Prostate gland (tissue), 2 donors: Measurements from ENCODE around the gene KCNK4. TPM values are rescaled to one million over a fixed set of nuclear protein-coding genes. Genes with fewer than 3 reads are reported as not detected.

Experiments
- DNase-seq: peaks from one replicate; pipeline ENCODE4 v3.0.0-alpha.2; 2019; ENCODE audit warnings: low spot score
- H3K27ac ChIP-seq, 2 donors: fragments of 200-600 bp; sonication (generic); 2 replicates each; pipeline ENCODE4 v1.5.1; 2017 to 2019
- H3K27me3 ChIP-seq: fragments of 200-600 bp; sonication (generic); replicated peaks from 2 replicates; pipeline ENCODE4 v1.5.1; 2019; ENCODE audit not compliant: insufficient read depth
- H3K36me3 ChIP-seq, 2 donors: fragments of 200-600 bp; sonication (generic); 1 replicate in 1 of 2; 2 replicates in 1 of 2; pipeline versions ENCODE4 v1.5.1 to v1.8.1; 2017 to 2019
- H3K4me1 ChIP-seq: fragments of 200-600 bp; sonication (generic); replicated peaks from 2 replicates; pipeline ENCODE4 v1.5.1; 2019
- H3K4me3 ChIP-seq, 2 donors: fragments of 200-600 bp; sonication (generic); 2 replicates each; pipeline ENCODE4 v1.5.1; 2017 to 2019
- H3K9me3 ChIP-seq: fragments of 200-600 bp; sonication (generic); 2 replicates; pipeline ENCODE4 v1.5.1; 2017
- POLR2A ChIP-seq: fragments of 450-650 bp; IDR thresholded peaks from one replicate; pipeline ENCODE4 v1.6.1; 2016; ENCODE audit warnings: antibody characterized with exemption, mild to moderate bottlenecking
- POLR2AphosphoS5 ChIP-seq: sonication (generic); formaldehyde crosslinking; IDR thresholded peaks from one replicate; pipeline ENCODE4 v1.6.1; 2017; ENCODE audit warnings: antibody characterized with exemption
- WGBS: methylation state at CpG from one replicate; pipeline ENCODE4 v1.1.5; 2018; 5-methylcytosine and 5-hydroxymethylcytosine counted together
- intact Hi-C: fragments of 100-400 bp; cut with DNase I; formaldehyde crosslinking; loops from one replicate; pipeline ENCODE4 v1.14.2; 2022
- total RNA-seq, 2 donors: library from RNA; depleted of rRNA; stranded (reverse); fragments of >200 nt; gene quantifications; one replicate each; pipeline ENCODE4 v1.1.0, GENCODE V29; 2016
- TF ChIP-seq, protein P1 (sequence below), 4 experiments: fragments of 200-600 bp in 2 of 4; fragments of 450-650 bp in 2 of 4; sonication (generic) in 2 of 4; IDR thresholded peaks; 1 replicate in 3 of 4; 2 replicates in 1 of 4; pipeline ENCODE4 v1.5.1; 2016 to 2019; ENCODE audit warnings: antibody characterized with exemption in 4 of 4, mild to moderate bottlenecking in 2 of 4, moderate library complexity in 2 of 4

Gene KCNK4
- total RNA-seq, 2 donors from 2014 or later: not detected

DNA sequence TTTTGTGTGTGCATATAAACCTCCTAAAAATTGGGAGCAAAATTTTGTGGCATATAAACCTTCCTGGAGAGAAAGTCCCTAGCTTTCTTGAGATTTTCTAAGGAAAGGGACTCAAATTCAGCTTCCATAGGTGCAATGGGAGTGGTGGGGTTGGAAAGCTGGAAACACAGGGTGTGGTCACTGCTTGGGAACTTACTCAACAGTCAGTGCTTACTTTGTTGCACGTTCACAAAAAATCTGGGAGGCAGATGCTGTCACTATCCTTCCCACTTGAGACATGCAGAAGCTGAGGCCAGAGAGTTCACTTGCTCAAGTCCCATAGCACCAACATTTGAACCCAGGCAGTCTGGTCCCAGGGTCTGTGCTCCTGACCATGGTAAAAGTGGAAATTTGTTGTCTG, 5.1 kb downstream of the KCNK4 start:
- no peak overlapping the region for H3K4me3 ChIP-seq
- no peak overlapping the region for H3K27ac ChIP-seq
- TF ChIP-seq POLR2AphosphoS5 (no peak), POLR2A (no peak)
- peaks cover 9% of the 10 kb centered on the region for H3K27me3 ChIP-seq
- H3K4me1 ChIP-seq: peaks cover 18% of the 10 kb centered on the region
- WGBS: 41% methylated on average over 1 of the region's 1 CpG
- H3K9me3 ChIP-seq: no peaks in the 10 kb centered on the region
- no peaks in the 10 kb centered on the region for H3K36me3 ChIP-seq
- intact Hi-C loops: no loop called here
- no peak for DNase-seq

DNA sequence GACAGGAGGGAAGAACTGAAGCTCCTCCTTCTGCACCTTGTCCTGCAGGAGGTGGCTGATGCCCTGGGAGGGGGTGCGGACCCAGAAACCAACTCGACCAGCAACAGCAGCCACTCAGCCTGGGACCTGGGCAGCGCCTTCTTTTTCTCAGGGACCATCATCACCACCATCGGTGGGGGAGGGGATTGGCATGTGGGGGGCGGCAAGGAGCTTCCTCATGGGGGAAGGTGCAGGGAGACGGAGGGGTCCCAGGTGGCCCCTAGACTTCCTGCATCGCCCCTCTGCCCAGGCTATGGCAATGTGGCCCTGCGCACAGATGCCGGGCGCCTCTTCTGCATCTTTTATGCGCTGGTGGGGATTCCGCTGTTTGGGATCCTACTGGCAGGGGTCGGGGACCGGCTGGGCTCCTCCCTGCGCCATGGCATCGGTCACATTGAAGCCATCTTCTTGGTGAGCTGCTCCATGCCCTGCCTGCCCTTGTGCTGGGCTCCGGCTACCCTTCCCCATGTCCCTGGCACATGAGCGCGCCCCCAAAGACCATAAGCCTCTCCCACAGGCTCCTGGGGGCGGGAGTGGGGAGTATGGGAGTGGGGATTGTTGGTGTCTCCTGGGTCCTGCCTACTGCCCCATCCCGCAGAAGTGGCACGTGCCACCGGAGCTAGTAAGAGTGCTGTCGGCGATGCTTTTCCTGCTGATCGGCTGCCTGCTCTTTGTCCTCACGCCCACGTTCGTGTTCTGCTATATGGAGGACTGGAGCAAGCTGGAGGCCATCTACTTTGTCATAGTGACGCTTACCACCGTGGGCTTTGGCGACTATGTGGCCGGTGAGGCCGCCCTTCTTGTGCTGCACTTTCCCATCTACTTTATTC, 6.0 kb downstream of the KCNK4 start:
- peaks cover 9% of the 10 kb centered on the region for H3K27me3 ChIP-seq
- no peak overlapping the region for H3K27ac ChIP-seq
- no peaks in the 10 kb centered on the region for H3K9me3 ChIP-seq
- WGBS: 28% methylated on average over 33 of the region's 34 CpGs
- DNase-seq: no peak
- no peaks in the 10 kb centered on the region for H3K36me3 ChIP-seq
- intact Hi-C loops: no loop called here
- TF ChIP-seq POLR2AphosphoS5 (no peak), POLR2A (no peak)
- TF ChIP-seq, protein P1, sequence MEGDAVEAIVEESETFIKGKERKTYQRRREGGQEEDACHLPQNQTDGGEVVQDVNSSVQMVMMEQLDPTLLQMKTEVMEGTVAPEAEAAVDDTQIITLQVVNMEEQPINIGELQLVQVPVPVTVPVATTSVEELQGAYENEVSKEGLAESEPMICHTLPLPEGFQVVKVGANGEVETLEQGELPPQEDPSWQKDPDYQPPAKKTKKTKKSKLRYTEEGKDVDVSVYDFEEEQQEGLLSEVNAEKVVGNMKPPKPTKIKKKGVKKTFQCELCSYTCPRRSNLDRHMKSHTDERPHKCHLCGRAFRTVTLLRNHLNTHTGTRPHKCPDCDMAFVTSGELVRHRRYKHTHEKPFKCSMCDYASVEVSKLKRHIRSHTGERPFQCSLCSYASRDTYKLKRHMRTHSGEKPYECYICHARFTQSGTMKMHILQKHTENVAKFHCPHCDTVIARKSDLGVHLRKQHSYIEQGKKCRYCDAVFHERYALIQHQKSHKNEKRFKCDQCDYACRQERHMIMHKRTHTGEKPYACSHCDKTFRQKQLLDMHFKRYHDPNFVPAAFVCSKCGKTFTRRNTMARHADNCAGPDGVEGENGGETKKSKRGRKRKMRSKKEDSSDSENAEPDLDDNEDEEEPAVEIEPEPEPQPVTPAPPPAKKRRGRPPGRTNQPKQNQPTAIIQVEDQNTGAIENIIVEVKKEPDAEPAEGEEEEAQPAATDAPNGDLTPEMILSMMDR (IDR thresholded peaks at IDR 0.05): no peak
- H3K4me3 ChIP-seq: no peak overlapping the region
- peaks cover 18% of the 10 kb centered on the region for H3K4me1 ChIP-seq

DNA sequence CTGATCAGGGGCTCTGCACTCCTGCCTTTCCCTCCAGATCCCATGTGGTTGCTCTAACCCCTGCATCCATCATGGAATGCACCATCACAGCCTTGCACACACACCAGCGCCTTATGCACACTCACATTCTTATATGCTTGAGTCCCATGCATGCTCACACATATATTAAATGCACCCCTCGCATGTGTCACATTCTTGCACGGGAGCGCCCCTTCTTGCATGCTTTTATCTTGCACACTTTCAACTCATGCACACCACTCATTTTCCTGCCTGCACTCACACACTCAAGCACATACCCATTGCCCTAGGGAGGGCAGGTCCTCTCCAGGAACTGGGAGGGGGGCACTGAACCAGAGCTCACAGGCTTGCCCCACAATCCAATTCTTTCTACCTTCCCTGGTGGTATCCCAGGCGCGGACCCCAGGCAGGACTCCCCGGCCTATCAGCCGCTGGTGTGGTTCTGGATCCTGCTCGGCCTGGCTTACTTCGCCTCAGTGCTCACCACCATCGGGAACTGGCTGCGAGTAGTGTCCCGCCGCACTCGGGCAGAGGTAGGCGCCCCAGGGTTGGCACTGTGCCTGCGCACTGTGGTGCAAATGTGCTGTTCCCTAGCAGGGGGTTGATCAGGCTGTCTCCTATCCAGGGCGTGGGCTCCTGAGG, 6.7 kb downstream of the KCNK4 start:
- Histone ChIP-seq H3K4me1 (peaks cover 15% of the 10 kb centered on the region), H3K9me3 (no peaks in the 10 kb centered on the region), H3K27ac (no peak overlapping the region), H3K4me3 (no peak overlapping the region), H3K36me3 (no peaks in the 10 kb centered on the region), H3K27me3 (peaks cover 5% of the 10 kb centered on the region)
- intact Hi-C loops: no loop called here
- 63% methylated on average over 18 of the region's 18 CpGs for WGBS
- no peak for DNase-seq
- TF ChIP-seq POLR2AphosphoS5: no peak
- TF ChIP-seq, protein P1 (IDR thresholded peaks at IDR 0.05): no peak

DNA sequence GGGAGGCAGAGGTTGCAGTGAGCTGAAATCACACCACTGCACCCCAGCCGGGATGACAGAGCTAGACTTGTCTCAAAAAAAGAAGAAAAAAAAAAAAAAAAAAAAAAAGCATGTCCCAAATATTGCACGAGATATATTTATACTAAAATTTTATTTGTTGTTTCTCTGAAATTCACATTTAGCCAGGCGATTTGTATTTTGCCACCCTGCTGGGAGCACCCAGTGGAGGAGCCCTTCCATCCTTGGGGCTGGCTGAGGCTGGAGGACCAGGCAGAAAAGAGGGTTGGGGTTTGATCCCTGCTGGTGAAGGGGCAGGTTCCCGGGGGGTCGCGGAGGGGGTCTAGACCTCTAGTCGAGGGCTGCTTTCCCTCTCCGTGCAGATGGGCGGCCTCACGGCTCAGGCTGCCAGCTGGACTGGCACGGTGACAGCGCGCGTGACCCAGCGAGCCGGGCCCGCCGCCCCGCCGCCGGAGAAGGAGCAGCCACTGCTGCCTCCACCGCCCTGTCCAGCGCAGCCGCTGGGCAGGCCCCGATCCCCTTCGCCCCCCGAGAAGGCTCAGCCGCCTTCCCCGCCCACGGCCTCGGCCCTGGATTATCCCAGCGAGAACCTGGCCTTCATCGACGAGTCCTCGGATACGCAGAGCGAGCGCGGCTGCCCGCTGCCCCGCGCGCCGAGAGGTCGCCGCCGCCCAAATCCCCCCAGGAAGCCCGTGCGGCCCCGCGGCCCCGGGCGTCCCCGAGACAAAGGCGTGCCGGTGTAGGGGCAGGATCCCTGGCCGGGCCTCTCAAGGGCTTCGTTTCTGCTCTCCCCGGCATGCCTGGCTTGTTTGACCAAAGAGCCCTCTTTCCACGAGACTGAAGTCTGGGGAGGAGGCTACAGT, 8.1 kb downstream of the KCNK4 start:
- intact Hi-C loops: no loop called here
- no peaks in the 10 kb centered on the region for H3K9me3 ChIP-seq
- WGBS: 5% methylated on average over 42 of the region's 60 CpGs
- H3K27me3 ChIP-seq: peaks cover 5% of the 10 kb centered on the region
- peak; percentile 10 for TF ChIP-seq POLR2AphosphoS5
- TF ChIP-seq, protein P1 (IDR thresholded peaks at IDR 0.05): peak in 1 of 4 experiments; percentile 12
- TF ChIP-seq POLR2A: no peak
- H3K4me1 ChIP-seq: peaks cover 15% of the 10 kb centered on the region
- peak overlapping the region; percentile 12 to 27 for H3K4me3 ChIP-seq
- no peaks in the 10 kb centered on the region for H3K36me3 ChIP-seq
- no peak overlapping the region for H3K27ac ChIP-seq
- no peak for DNase-seq
